ENCODE measurements around the gene FRG2.
"Not testable (repeated sequence)": the region's sequence is repeated elsewhere in the genome, so short reads cannot be mapped to it uniquely, and the experiment has no call there.

- not testable (repeated sequence) for TF ChIP-seq YY1 (IDR thresholded peaks at IDR 0.05; ENCODE audit: insufficient read depth, insufficient read length); SUZ12 (IDR thresholded peaks at IDR 0.05; ENCODE audit: extremely low read depth, insufficient read depth, insufficient read length)
Observed at GRCh38 chr4:190031264-190031663, 4.2 kb upstream of the FRG2 start.

All from NT2/D1 (cell line).